ENCODE data around the gene HRH2. TPM values are rescaled to one million over a fixed set of nuclear protein-coding genes. Genes with fewer than 3 reads are reported as not detected.
"Not testable (repeated sequence)": the region's sequence is repeated elsewhere in the genome, so short reads cannot be mapped to it uniquely, and the experiment has no call there.

The HRH2 gene
- total and polyA plus RNA-seq, 2 donors (not counting 1 experiment from before 2014, with no cell fraction given) = 0.03 TPM; not detected in 1

GRCh38 chr5:175642998-175643397, 14.9 kb upstream of the HRH2 start:
- no peak for TF ChIP-seq EZH2 (IDR thresholded peaks at IDR 0.05; ENCODE audit: low read length, missing control alignments)
- TF ChIP-seq, protein P1, sequence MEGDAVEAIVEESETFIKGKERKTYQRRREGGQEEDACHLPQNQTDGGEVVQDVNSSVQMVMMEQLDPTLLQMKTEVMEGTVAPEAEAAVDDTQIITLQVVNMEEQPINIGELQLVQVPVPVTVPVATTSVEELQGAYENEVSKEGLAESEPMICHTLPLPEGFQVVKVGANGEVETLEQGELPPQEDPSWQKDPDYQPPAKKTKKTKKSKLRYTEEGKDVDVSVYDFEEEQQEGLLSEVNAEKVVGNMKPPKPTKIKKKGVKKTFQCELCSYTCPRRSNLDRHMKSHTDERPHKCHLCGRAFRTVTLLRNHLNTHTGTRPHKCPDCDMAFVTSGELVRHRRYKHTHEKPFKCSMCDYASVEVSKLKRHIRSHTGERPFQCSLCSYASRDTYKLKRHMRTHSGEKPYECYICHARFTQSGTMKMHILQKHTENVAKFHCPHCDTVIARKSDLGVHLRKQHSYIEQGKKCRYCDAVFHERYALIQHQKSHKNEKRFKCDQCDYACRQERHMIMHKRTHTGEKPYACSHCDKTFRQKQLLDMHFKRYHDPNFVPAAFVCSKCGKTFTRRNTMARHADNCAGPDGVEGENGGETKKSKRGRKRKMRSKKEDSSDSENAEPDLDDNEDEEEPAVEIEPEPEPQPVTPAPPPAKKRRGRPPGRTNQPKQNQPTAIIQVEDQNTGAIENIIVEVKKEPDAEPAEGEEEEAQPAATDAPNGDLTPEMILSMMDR (conservative IDR thresholded peaks at IDR 0.05 in 1 of 2, IDR thresholded peaks at IDR 0.05 in 1 of 2; ENCODE audit: low read depth in 1 of 2, low read length in 2 of 2) = no peak
- Histone ChIP-seq H3K27me3 (ENCODE audit: control insufficient read depth, insufficient read depth, low read length) (no peaks in the 10 kb centered on the region), H3K4me3 (replicated peaks in 1 of 4; ENCODE audit: control extremely low read depth in 1 of 4, insufficient read depth in 1 of 4, low read depth in 3 of 4, low read length in 4 of 4) (no peak overlapping the region)

DNA sequence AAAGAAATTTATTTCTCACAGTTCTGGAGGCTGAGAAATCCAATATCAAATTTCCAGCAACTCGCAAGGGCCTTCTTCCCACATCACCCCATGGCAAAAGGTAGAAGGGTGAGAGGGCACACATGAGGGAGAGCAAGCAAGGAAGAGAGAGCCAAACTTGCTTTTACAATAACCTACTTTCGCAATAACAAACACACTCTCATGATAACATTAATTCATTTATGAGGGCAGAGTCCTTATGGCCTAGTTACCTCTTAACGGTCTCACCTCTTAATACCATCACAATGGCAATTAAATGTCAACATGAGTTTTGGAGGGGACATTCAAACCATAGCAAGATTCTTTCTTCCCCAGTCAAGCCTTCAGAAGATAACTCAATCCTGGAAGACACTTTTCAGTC, 11.6 kb upstream of the HRH2 start:
- no peak for TF ChIP-seq EZH2 (IDR thresholded peaks at IDR 0.05; ENCODE audit: low read length, missing control alignments)
- TF ChIP-seq, protein P1 (conservative IDR thresholded peaks at IDR 0.05 in 1 of 2, IDR thresholded peaks at IDR 0.05 in 1 of 2; ENCODE audit: low read depth in 1 of 2, low read length in 2 of 2) = no peak
- no peak for DNase-seq (ENCODE audit: low read depth in 2 of 2)
- no peak overlapping the region for H3K4me3 ChIP-seq (replicated peaks in 1 of 4; ENCODE audit: control extremely low read depth in 1 of 4, insufficient read depth in 1 of 4, low read depth in 3 of 4, low read length in 4 of 4)
- no peak overlapping the region for H3K4me2 ChIP-seq (ENCODE audit: extremely low read depth, insufficient read depth, low read length)
- no peak overlapping the region for H2AFZ ChIP-seq (ENCODE audit: low read length)
- H3K36me3 ChIP-seq (ENCODE audit: control insufficient read depth, insufficient read depth, low read length) = no peaks in the 10 kb centered on the region
- no peaks in the 10 kb centered on the region for H3K79me2 ChIP-seq (ENCODE audit: control insufficient read depth, insufficient read depth, low read length)
- no peak overlapping the region for H3K9ac ChIP-seq (ENCODE audit: insufficient read depth, low read length)
- H3K27me3 ChIP-seq (ENCODE audit: control insufficient read depth, insufficient read depth, low read length) = no peaks in the 10 kb centered on the region
- no peaks in the 10 kb centered on the region for H4K20me1 ChIP-seq (ENCODE audit: control insufficient read depth, extremely low read depth, insufficient read depth, low read length)
- H3K9me3 ChIP-seq (ENCODE audit: control insufficient read depth, insufficient read depth, low read depth, low read length) = no peaks in the 10 kb centered on the region
- H3K4me1 ChIP-seq (ENCODE audit: control insufficient read depth, extremely low read depth, insufficient read depth, low read length) = no peaks in the 10 kb centered on the region
- H3K27ac ChIP-seq (ENCODE audit: insufficient read depth, low read length) = no peak overlapping the region

More at GRCh38 chr5:175642998-175643397, 14.9 kb upstream of the HRH2 start:
- Histone ChIP-seq H2AFZ (ENCODE audit: low read length) (no peak overlapping the region), H3K4me1 (ENCODE audit: control insufficient read depth, extremely low read depth, insufficient read depth, low read length) (no peaks in the 10 kb centered on the region), H4K20me1 (ENCODE audit: control insufficient read depth, extremely low read depth, insufficient read depth, low read length) (no peaks in the 10 kb centered on the region), H3K79me2 (ENCODE audit: control insufficient read depth, insufficient read depth, low read length) (no peaks in the 10 kb centered on the region), H3K9ac (ENCODE audit: insufficient read depth, low read length) (no peak overlapping the region), H3K9me3 (ENCODE audit: control insufficient read depth, insufficient read depth, low read depth, low read length) (no peaks in the 10 kb centered on the region), H3K36me3 (ENCODE audit: control insufficient read depth, insufficient read depth, low read length) (no peaks in the 10 kb centered on the region), H3K4me2 (ENCODE audit: extremely low read depth, insufficient read depth, low read length) (no peak overlapping the region), H3K27ac (ENCODE audit: insufficient read depth, low read length) (no peak overlapping the region)
- DNase-seq (ENCODE audit: low read depth in 2 of 2) = no peak

- TF ChIP-seq, protein P1 (conservative IDR thresholded peaks at IDR 0.05 in 1 of 2, IDR thresholded peaks at IDR 0.05 in 1 of 2; ENCODE audit: low read depth in 1 of 2, low read length in 2 of 2) = no peak
- no peak for TF ChIP-seq EZH2 (IDR thresholded peaks at IDR 0.05; ENCODE audit: low read length, missing control alignments)
- Histone ChIP-seq H2AFZ (ENCODE audit: low read length) (no peak overlapping the region), H3K27me3 (ENCODE audit: control insufficient read depth, insufficient read depth, low read length) (no peaks in the 10 kb centered on the region), H3K27ac (ENCODE audit: insufficient read depth, low read length) (no peak overlapping the region), H3K4me2 (ENCODE audit: extremely low read depth, insufficient read depth, low read length) (no peak overlapping the region), H4K20me1 (ENCODE audit: control insufficient read depth, extremely low read depth, insufficient read depth, low read length) (no peaks in the 10 kb centered on the region), H3K36me3 (ENCODE audit: control insufficient read depth, insufficient read depth, low read length) (no peaks in the 10 kb centered on the region), H3K4me3 (replicated peaks in 1 of 4; ENCODE audit: control extremely low read depth in 1 of 4, insufficient read depth in 1 of 4, low read depth in 3 of 4, low read length in 4 of 4) (no peak overlapping the region), H3K79me2 (ENCODE audit: control insufficient read depth, insufficient read depth, low read length) (no peaks in the 10 kb centered on the region), H3K9ac (ENCODE audit: insufficient read depth, low read length) (no peak overlapping the region), H3K4me1 (ENCODE audit: control insufficient read depth, extremely low read depth, insufficient read depth, low read length) (no peaks in the 10 kb centered on the region), H3K9me3 (ENCODE audit: control insufficient read depth, insufficient read depth, low read depth, low read length) (no peaks in the 10 kb centered on the region)
- DNase-seq (ENCODE audit: low read depth in 2 of 2) = no peak
These were observed 7.9 kb upstream of the HRH2 start for GRCh38 chr5:175649967-175650366.

GRCh38 chr5:175650430-175651205, 7.3 kb upstream of the HRH2 start:
- H3K9ac ChIP-seq (ENCODE audit: insufficient read depth, low read length); H3K27ac ChIP-seq (ENCODE audit: insufficient read depth, low read length); H3K9me3 ChIP-seq (ENCODE audit: control insufficient read depth, insufficient read depth, low read depth, low read length); H2AFZ ChIP-seq (ENCODE audit: low read length); H3K4me2 ChIP-seq (ENCODE audit: extremely low read depth, insufficient read depth, low read length); H3K27me3 ChIP-seq (ENCODE audit: control insufficient read depth, insufficient read depth, low read length); H3K36me3 ChIP-seq (ENCODE audit: control insufficient read depth, insufficient read depth, low read length); H3K4me1 ChIP-seq (ENCODE audit: control insufficient read depth, extremely low read depth, insufficient read depth, low read length); H4K20me1 ChIP-seq (ENCODE audit: control insufficient read depth, extremely low read depth, insufficient read depth, low read length); H3K4me3 ChIP-seq (replicated peaks in 1 of 4; ENCODE audit: control extremely low read depth in 1 of 4, insufficient read depth in 1 of 4, low read depth in 3 of 4, low read length in 4 of 4); DNase-seq (ENCODE audit: low read depth in 2 of 2); H3K79me2 ChIP-seq (ENCODE audit: control insufficient read depth, insufficient read depth, low read length): not testable (repeated sequence)

Data from fibroblast of lung (primary cell).